Upper lobe of left lung (tissue), 6 donors: ENCODE results near the gene EPHA2. TPM values are rescaled to one million over a fixed set of nuclear protein-coding genes. Genes with fewer than 3 reads are reported as not detected.

Source experiments
- ATAC-seq, 2 donors: fragments of 200-7000 bp; cut with Tn5 transposase; one replicate each; pipeline ENCODE4 v1.9.1; 2022; ENCODE audit warnings: mild to moderate bottlenecking in 2 of 2, moderate library complexity in 2 of 2; ENCODE audit not compliant: low FRiP score in 2 of 2
- DNase-seq, 2 donors: peaks; one replicate each; pipeline ENCODE4 v3.0.0-alpha.2; 2019 to 2020
- H3K27ac ChIP-seq, 4 donors: fragments of 200-600 bp; sonication (generic); one replicate each; pipeline ENCODE4 v1.5.1; 2016 to 2019
- H3K27me3 ChIP-seq, 4 donors: fragments of 200-600 bp; sonication (generic); one replicate each; pipeline ENCODE4 v1.5.1; 2017 to 2019
- H3K36me3 ChIP-seq, 4 donors: fragments of 200-600 bp; sonication (generic); one replicate each; pipeline ENCODE4 v1.5.1; 2016 to 2019
- H3K4me1 ChIP-seq, 4 donors: fragments of 200-600 bp; sonication (generic); one replicate each; pipeline ENCODE4 v1.5.1; 2018 to 2019
- H3K4me3 ChIP-seq, 4 donors: fragments of 200-600 bp; sonication (generic); one replicate each; pipeline ENCODE4 v1.5.1; 2017 to 2019; ENCODE audit warnings: mild to moderate bottlenecking in 2 of 4, moderate library complexity in 1 of 4
- H3K9me3 ChIP-seq, 4 donors: fragments of 200-600 bp; sonication (generic); one replicate each; pipeline ENCODE4 v1.5.1; 2018 to 2019
- EP300 ChIP-seq, 4 donors: sonication (generic); formaldehyde crosslinking; IDR thresholded peaks; one replicate each; pipeline ENCODE4 v1.5.1; 2017; ENCODE audit warnings: antibody characterized with exemption in 4 of 4, control low read depth in 2 of 4
- POLR2A ChIP-seq, 4 donors: fragments of 450-650 bp; IDR thresholded peaks; one replicate each; pipeline ENCODE4 v1.5.1; 2016 to 2017; ENCODE audit warnings: antibody characterized with exemption in 4 of 4, mild to moderate bottlenecking in 2 of 4
- POLR2AphosphoS5 ChIP-seq, 2 donors: sonication (generic); formaldehyde crosslinking; IDR thresholded peaks; one replicate each; pipeline ENCODE4 v1.5.1; 2017; ENCODE audit warnings: antibody characterized with exemption in 2 of 2
- WGBS, 2 donors: methylation state at CpG; one replicate each; pipeline ENCODE4 v1.1.5; 2017 to 2018; 5-methylcytosine and 5-hydroxymethylcytosine counted together
- total RNA-seq, 6 donors: library from RNA; depleted of rRNA in 4 of 6; stranded (reverse); fragments of >200 nt in 4 of 6; gene quantifications; one replicate each; pipeline versions ENCODE4 v1.1.0 to v1.2.1, GENCODE V29; 2016 to 2021
- TF ChIP-seq, protein P1 (sequence below), 6 experiments: fragments of 450-650 bp in 4 of 6; fragments of 200-600 bp in 2 of 6; sonication (generic) in 2 of 6; IDR thresholded peaks; one replicate each; pipeline ENCODE4 v1.5.1; 2016 to 2019; ENCODE audit warnings: antibody characterized with exemption in 6 of 6
- donor health status: DM: no; HTN: no; CAD: no; lungs with moderate emphysema.
- donor health status: DM: no; HTN: yes; CAD: no; lungs with severe emphysema.

The EPHA2 gene
- total RNA-seq, 6 donors from 2014 or later, result 21.0 to 66.3 (median 38.7) TPM

- Histone ChIP-seq H3K27ac (no peak overlapping the region), H3K9me3 (no peaks in the 10 kb centered on the region), H3K36me3 (peaks cover 7 to 95% (median 87%) of the 10 kb centered on the region in 4 donors), H3K27me3 (no peaks in the 10 kb centered on the region), H3K4me1 (peaks cover 0 to 9% (median 1%) of the 10 kb centered on the region in 4 donors), H3K4me3 (no peak overlapping the region)
- DNase-seq (no peak), ATAC-seq (no peak)
- 87 to 96% methylated on average over 22 to 28 of the region's 28 CpGs for WGBS, 2 donors
- TF ChIP-seq POLR2AphosphoS5 (IDR thresholded peaks at IDR 0.05), result no peak
- no peak for TF ChIP-seq EP300 (IDR thresholded peaks at IDR 0.05)
- no peak for TF ChIP-seq POLR2A (IDR thresholded peaks at IDR 0.05)
- TF ChIP-seq, protein P1, sequence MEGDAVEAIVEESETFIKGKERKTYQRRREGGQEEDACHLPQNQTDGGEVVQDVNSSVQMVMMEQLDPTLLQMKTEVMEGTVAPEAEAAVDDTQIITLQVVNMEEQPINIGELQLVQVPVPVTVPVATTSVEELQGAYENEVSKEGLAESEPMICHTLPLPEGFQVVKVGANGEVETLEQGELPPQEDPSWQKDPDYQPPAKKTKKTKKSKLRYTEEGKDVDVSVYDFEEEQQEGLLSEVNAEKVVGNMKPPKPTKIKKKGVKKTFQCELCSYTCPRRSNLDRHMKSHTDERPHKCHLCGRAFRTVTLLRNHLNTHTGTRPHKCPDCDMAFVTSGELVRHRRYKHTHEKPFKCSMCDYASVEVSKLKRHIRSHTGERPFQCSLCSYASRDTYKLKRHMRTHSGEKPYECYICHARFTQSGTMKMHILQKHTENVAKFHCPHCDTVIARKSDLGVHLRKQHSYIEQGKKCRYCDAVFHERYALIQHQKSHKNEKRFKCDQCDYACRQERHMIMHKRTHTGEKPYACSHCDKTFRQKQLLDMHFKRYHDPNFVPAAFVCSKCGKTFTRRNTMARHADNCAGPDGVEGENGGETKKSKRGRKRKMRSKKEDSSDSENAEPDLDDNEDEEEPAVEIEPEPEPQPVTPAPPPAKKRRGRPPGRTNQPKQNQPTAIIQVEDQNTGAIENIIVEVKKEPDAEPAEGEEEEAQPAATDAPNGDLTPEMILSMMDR (IDR thresholded peaks at IDR 0.05), result no peak
Observed at GRCh38 chr1:16133007-16133961, 22.6 kb downstream of the EPHA2 start.

GRCh38 chr1:16132325-16132785, 23.5 kb downstream of the EPHA2 start:
- H3K4me1 ChIP-seq, result peaks cover 0 to 8% (median 0%) of the 10 kb centered on the region in 4 donors
- no peak overlapping the region for H3K4me3 ChIP-seq
- TF ChIP-seq, protein P1 (IDR thresholded peaks at IDR 0.05), result no peak
- TF ChIP-seq EP300 (IDR thresholded peaks at IDR 0.05) (no peak), POLR2AphosphoS5 (IDR thresholded peaks at IDR 0.05) (no peak), POLR2A (IDR thresholded peaks at IDR 0.05) (no peak)
- H3K27me3 ChIP-seq, result no peaks in the 10 kb centered on the region
- H3K9me3 ChIP-seq, result no peaks in the 10 kb centered on the region
- no peak for DNase-seq
- 90 to 91% methylated on average over 6 of the region's 6 CpGs for WGBS, 2 donors
- no peak for ATAC-seq
- H3K27ac ChIP-seq, result no peak overlapping the region
- H3K36me3 ChIP-seq, result peaks cover 5 to 95% (median 85%) of the 10 kb centered on the region in 4 donors

DNA sequence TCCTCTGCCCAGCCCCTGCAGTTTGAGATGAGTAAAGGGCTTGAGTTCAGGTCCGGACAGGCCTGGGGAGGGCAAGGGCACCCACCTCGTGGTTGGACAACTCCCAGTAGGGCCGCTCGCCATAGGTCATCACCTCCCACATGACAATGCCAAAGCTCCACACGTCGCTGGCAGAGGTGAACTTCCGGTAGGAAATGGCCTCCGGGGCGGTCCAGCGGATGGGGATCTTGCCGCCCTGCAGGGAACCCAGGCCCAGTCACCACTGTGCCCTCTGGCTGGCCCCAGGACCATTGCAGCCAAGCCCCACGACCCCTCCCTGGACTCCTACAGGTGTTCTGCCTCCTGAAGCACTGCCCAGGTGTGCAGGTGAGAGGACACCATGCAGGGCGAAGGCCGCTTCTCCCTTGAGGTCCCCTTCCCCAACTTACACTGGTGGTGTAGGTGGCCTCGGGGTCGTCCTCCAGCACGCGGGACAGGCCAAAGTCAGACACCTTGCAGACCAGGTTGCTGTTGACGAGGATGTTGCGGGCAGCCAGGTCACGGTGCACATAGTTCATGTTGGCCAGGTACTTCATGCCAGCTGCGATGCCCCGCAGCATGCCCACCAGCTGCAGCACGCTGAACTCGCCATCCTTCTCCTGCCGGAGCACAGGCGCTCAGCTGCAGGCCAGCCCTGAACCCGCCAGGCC, 24.1 kb downstream of the EPHA2 start:
- no peak for TF ChIP-seq EP300 (IDR thresholded peaks at IDR 0.05)
- TF ChIP-seq POLR2AphosphoS5 (IDR thresholded peaks at IDR 0.05), result no peak
- TF ChIP-seq, protein P1 (IDR thresholded peaks at IDR 0.05), result no peak
- TF ChIP-seq POLR2A (IDR thresholded peaks at IDR 0.05), result no peak

GRCh38 chr1:16130827-16131226, 25.0 kb downstream of the EPHA2 start:
- no peak overlapping the region for H3K4me3 ChIP-seq
- peaks cover 5 to 100% (median 87%) of the 10 kb centered on the region in 4 donors for H3K36me3 ChIP-seq
- H3K4me1 ChIP-seq, result peaks cover 0 to 8% (median 0%) of the 10 kb centered on the region in 4 donors
- 92 to 98% methylated on average over 6 of the region's 6 CpGs for WGBS, 2 donors
- TF ChIP-seq, protein P1 (IDR thresholded peaks at IDR 0.05), result no peak
- TF ChIP-seq POLR2A (IDR thresholded peaks at IDR 0.05) (no peak), POLR2AphosphoS5 (IDR thresholded peaks at IDR 0.05) (no peak), EP300 (IDR thresholded peaks at IDR 0.05) (no peak)
- no peak overlapping the region for H3K27ac ChIP-seq
- no peak for DNase-seq
- no peaks in the 10 kb centered on the region for H3K27me3 ChIP-seq
- ATAC-seq, result no peak
- no peaks in the 10 kb centered on the region for H3K9me3 ChIP-seq

More for the DNA sequence above, 24.1 kb downstream of the EPHA2 start:
- H3K4me1 ChIP-seq, result peaks cover 0 to 8% (median 0%) of the 10 kb centered on the region in 4 donors
- no peaks in the 10 kb centered on the region for H3K27me3 ChIP-seq
- H3K27ac ChIP-seq, result no peak overlapping the region
- no peaks in the 10 kb centered on the region for H3K9me3 ChIP-seq
- DNase-seq, result no peak
- WGBS, 2 donors, result 85 to 100% methylated on average over 3 to 28 of the region's 28 CpGs
- ATAC-seq, result no peak
- no peak overlapping the region for H3K4me3 ChIP-seq
- peaks cover 5 to 95% (median 85%) of the 10 kb centered on the region in 4 donors for H3K36me3 ChIP-seq
